HG03460 (cell line): ENCODE measurements around the gene FHL3.

Experiments
- ATAC-seq: cut with Tn5 transposase; IDR thresholded peaks from one replicate; pipeline ENCODE4 v1.9.1; 2021; ENCODE audit not compliant: unreplicated experiment

FHL3 gene, protein sequence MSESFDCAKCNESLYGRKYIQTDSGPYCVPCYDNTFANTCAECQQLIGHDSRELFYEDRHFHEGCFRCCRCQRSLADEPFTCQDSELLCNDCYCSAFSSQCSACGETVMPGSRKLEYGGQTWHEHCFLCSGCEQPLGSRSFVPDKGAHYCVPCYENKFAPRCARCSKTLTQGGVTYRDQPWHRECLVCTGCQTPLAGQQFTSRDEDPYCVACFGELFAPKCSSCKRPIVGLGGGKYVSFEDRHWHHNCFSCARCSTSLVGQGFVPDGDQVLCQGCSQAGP

DNA sequence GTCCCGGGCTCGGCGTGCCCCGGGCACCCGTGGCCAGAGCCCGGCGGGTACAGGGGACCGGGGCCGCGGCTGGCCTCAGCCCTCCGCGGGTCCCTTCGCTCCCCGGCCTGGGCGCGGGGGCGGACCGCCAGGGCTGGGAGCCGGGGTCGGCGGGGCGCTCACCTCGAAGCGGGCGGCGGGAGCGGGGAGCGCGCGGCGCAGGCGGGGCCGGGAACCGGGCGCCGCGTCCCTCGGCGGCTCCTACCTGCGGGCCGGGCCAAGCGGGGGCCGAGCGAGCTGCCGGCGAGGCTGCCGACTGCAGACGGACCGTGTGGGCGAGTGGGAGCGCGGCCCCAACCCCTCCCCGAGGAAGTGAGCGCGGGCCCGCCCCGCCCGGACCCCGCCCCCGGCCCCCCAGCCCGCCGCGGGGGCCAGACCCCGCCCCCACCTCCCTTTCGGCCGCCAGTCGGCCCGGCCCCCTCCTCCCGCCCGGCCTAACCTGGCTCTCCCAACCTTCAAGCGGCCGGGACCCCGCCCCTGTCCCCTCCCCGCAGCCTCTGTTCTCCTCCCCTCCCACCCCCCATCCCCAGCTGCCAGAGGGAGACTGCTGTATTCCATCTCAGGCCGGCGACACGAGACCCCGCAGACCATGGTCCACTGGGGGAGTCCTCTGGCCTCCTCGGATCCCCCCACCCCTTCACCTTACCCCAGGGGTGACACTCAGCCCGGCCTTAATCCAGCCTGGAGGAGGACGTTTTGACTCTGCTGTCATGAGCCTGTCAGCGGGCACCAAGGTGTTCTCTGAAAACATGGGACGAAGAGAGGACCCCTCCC lies at the start of gene FHL3:
Gene FHL3, minus strand, starts transcription at position 320 of the 813 bp plus-strand sequence. CDS start 6,102 bp downstream, outside the sequence.
- ATAC-seq, result no peak

DNA sequence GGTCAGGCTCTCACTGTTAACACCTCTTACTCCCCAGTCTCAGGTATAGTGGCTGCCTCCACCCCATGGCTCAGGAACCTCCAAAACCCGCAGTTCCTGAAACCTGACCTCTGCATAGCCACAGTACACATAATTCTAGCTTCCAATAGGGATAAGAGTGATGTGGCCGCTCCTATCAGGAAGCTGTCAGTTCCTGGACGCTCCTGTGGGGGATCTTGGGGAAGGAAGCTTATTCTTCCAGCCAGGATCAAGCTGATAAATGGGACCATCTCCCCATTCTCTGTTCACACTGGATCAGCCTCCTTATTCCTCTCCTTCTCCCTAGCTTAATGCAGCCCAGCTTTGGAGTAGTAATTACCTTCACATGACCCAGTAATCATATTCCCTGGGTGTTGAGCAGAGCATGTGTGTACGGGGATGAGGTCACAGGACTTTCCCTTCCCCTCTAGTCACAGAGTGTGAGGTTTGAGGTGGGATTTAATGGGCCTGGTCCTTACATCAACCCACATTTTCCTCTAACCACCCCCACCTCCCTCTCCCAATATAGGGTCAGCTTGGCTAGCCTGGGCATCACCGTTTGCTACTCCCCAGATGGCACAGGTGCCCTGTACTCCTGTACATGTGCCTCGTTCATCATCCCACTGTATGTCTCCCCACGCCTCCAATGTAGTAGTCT lies 48.2 kb upstream of the FHL3 start:
- no peak for ATAC-seq

DNA sequence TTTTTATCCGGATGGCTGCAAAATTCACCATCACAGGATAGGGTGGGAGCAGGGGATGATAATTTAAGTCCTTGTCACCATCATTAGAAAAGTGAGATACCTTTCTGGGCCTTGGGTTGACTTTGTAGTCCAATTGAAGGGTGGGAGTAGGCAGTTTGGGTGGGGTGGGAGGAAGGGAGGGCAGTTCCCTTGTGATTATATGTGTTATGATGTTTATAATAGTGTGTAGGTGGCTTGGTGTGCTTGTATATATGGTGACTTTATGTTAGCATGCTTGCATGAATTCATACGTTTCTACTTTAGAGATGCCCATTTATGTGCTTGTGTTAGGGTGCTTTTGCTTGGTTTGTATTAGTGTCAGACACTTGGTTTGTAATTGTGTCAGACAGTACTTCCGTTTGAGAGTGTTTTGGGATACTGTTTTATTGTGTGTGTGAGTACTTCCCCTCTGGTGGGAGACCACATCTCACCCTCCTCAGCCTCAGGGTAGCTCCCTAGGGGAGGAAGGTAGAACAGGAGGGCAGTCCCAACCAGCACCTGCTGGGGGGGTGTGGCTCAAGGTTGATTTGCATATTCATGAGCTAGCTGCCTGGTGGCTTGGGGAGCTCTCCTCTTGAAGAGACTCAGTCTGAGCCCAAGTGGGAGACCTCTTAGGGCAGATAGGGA lies 47.6 kb upstream of the FHL3 start:
- ATAC-seq, result peak; percentile 69

DNA sequence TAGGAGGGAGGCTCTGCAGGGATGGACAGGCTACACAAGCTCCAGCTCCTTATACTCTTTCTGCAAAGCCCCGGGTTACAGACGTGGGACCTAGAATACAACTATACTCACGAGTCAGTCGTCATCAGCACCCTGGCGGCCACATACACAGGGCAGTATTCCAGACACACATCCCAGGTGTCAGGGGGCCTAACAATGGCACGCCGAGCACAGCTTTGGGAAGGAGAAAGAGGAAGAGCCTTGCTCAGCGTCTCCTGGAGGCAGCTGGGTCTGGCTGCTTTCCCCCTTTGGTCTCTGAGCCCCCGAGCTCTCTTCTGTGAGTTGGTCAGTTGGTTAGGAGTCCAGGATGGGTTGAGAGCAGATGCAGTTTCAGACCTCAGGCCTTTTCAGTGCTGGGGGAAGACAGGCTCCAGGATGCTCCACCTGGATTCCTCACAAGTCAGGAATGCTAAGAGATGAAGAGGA lies 45.8 kb upstream of the FHL3 start:
- ATAC-seq, result no peak

DNA sequence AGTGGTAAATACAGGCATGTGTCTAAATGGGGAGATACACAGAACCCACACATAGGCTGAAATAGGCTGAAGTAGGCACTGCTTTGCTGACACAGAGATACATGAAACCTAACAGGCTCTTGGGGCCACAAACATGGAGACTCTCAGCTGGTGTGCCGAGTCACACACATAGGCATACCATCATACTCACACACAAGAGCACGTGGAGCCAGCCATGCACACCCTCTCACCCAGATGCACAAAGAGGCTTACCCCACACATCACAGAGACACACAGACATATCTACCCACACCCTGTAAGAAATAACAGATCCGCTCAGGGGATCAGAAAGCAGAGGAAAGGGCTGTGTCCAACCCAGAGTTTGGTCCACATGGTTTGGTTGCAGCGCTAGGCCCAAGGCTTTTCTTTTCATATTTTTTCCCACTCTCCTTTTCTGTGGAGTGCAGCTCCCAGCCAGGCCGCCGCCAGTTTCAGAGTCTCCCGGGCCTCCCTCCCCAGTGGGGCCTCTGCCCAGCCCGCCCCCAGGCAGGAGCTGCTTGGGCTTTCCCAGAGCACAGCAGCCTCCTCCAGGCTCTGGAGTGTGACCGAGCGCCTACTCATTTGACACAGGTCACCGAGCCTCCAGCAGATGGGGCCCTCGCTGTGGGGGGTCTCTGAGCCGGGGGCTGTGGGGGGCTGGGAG lies 45.2 kb upstream of the FHL3 start:
- ATAC-seq, result no peak

DNA sequence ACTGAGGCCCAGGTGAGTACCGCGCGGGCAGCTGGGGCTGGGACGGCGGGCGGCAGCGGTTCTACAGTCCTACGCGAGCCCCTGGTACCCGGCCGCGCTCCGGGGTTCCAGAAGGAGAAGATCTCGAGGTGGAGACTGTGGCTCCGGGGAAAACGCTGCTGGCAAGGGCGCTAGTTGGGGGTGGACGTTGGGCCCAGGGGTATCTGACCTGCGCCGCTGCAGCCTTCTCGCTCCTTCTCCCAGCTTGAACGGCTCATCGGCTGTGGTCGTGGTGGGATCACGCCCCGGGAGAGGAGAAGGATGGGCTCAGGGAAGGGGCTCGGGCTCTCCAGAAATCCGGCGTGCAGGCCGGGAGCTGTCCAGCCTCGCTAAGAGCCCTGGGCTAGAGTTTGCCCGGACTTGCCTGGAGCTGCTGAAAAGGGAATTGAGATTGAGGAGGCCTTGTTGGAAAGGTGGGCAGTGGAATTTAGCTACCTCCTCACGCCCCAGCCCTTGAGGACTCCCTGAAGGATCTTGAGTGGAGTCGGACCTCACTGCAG lies 42.4 kb upstream of the FHL3 start:
- ATAC-seq, result no peak

DNA sequence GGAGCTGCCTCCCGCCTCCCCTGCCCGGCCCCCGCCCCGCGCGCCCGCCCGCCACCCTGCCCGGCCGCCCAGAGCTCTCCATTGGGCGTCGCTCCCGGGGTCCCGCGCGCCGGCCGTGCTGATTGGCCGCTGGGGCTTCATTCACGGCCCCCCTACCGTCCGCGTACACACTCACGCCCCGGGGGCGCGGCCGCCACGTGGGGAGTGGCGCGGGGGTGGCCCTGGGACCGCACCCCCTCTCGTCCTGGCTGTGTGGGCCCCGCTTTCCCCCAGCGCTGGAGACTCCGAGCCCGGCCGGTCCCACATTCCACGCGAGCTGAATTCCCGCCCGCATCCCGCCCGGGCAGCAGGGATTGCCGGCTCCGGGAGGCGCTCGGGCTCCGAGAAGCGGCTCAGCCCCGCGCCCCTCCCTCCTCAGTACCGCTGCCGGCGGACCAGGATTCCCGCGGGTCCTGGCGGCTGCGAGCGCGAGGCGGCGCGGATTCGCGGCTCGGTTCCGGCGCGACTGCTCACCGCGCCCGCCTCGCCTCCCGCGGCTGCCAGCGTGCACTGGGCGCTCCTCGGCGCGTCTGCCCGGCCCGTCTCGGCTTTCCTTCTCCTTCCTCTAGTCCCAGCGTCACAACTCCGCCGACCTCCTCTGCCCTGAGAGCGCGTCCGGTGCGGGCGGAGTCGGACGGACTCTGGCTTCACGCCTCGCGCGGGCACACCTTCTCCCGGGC lies 41.7 kb upstream of the FHL3 start:
- ATAC-seq, result peak; percentile 65

DNA sequence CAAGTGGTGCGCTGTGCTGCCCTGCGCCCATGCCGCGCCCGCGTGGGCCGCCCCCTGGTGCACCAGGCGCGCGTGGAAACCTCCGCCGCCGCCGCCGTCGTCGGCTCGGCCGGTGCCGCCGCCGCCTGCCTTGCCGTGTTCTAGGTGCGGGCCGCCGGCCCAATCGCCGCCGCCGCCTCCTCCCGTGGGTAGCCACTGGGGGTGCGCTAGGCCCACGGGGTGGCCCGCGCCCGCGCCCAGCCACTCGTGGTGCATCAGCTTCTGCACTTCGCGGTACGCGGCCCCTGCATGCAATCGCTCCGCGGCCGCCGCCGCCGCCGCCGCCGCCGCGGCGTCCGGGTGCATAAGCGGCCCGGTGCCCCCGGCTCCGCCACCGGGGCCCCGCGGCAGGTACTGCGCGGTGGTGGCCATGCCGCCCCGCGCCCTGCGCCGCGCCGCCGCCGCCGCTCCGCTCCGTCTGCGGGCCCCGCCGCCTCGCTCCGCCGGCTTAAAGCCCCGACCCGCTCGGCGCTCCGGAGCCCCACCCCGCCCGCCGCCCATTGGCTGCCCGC lies 41.1 kb upstream of the FHL3 start, which contains the start of gene POU3F1:
Gene POU3F1, minus strand, starts transcription at position 461 of the 551 bp plus-strand sequence. Its CDS starts 50 bp downstream, at position 411.
- peak; percentile 16 for ATAC-seq

DNA sequence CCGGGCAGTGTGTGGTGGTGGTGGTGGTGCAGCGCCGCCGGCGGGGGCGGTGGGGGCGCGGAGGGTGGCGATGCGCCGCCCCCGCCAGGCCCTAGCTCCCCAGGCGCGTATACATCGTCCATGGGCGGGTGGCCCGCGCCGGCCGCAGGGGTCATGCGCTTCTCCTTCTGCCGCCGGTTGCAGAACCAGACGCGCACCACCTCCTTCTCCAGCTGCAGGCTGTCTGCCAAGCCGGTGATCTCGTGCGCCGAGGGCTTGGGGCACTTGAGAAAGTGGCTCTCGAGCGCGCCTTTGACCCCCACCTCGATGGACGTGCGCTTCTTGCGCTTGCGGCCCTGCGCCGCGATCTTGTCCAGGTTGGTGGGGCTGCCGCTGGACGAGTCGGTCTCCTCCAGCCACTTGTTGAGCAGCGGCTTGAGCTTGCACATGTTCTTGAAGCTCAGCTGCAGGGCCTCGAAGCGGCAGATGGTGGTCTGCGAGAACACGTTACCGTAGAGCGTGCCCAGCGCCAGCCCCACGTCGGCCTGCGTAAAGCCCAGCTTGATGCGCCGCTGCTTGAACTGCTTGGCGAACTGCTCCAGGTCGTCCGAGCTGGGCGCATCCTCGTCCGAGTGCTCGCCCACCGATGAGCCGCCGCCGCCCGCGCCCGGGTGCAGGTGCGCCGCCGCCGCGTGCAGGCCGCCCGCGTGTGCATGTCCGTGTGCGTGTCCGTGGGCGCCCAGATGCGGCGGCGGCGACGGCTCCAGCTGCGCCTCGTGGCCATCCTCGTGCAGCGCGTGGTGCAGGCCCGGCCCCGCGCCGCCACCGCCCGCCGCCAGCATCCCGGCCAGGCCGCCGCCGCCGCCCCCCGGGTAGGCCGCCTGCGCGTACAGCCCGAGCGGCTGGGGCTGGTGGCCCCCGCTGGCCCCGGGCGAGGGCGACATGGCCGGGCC lies 40.4 kb upstream of the FHL3 start:
- no peak for ATAC-seq

DNA sequence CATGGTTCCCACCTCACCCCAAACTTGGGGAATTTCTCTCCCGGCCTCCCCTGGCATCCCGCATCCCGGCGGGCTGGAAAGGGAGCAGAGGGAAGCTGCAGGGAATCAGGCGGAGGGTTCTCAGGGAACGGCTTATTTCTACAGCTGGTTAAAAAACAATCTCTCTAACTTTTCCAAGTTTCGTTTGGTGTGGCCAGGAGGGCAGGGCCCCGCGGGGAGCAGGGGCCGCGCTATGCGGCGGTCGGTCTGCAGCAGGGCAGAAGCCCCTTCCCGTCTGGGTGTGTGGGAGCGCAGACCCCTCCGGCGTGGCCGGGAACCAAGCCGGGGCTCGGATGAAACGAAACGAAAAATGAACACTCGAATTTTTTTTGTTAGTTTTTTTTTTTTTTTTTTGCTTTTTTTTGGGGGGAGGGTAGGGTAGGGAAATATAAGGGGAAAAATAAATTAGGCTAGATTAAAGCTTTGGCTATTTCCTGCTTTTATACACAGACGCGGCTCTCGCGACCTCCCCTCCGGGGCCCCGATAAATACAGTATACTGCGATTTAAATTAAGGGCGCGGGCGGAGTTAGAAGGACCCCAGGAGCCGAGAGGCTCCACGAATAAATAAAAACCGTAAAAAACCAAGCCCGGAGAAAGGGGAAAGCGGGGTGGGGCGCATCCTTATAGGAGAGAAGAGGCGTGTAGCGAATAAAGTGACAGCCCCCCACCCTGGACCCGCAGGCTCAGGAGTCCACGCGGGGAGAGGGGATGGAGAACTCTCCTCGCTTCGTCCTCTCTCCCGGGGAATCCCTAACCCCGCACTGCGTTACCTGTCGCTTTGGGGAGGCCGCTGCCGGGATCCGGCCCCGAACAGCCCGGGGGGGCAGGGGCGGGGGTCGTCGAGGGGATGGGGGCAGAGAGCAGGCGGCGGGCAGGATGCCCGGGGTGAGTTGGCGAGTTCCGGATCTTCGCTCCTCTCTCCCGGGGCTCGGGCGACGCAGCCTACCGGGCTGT lies 39.2 kb upstream of the FHL3 start:
- no peak for ATAC-seq

DNA sequence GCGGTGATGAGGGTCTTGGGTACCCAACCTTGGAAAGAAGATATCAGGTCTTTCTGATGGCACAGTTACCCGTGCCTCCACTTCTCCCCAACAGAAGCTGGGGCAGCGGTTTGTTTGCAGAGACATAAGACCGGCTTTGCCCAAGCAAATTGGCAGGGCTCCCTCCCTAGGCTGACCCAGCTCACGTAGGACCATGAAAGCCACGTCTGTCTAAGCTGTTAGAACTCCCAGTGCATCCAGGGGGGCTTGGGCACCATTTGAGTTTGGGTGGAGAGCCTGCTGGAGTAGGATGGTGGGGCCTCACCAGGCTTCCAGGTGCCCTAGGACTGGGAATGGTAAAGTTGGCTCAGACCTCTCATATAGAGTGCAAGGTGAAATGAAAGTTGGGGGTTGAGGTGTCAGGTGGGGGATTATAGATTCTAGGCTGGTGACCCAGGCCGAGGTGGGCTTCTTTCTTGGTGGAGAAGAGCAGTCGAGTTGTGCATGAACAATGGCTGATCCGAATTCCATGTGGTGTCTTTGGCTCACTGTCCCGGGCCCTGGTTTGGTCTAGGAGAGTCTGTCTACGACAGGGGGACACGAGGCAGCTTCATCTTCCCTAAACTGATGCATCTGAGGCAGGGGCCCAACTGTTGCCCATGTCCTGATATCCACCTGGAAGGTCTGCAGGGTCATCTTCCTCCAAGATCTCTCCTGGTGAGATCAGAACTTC lies 37.9 kb upstream of the FHL3 start:
- ATAC-seq, result no peak

DNA sequence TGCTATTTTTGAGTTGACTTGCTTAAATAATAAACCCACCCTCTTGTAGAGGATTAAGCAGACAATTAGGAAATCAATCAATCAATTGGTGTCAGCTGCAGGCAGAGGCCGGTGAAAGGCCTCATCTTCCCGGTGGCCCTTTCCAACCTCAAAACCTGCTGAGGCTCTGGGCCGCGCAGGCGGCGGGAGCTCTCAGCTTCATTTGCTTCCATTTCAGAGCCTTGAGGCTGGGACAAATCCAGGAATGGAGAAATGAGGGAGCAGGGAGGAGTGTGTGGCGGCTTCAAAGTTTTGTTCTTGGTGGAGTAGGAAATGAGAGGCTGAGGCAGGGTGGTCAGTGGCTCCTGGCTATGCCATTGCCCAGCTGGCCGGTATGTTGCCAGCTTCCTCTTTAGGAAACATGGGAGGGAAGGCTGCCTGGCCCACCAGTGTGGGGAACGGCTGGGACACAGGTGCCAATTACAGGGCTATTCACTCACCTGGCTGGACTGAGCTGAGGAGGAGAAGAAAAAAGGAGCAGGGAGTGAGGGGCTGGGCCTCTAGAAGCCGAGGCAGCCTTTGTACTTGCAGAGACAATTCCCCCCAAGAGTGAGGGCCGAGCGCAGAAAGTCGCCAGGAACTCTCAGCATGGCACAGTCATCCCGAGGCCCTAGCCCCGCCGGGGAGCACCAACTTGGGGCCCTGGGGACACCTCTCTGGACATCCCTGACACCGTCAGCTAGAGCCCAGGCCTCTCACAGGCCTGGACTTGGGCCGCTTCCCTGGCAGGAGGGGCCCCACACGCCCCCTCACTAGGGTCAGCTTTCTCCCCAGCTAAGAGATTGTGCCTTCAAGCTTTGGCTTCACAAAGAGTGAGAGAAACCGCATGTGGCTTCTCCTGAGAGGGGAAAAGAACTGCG lies 36.9 kb upstream of the FHL3 start:
- ATAC-seq, result no peak

DNA sequence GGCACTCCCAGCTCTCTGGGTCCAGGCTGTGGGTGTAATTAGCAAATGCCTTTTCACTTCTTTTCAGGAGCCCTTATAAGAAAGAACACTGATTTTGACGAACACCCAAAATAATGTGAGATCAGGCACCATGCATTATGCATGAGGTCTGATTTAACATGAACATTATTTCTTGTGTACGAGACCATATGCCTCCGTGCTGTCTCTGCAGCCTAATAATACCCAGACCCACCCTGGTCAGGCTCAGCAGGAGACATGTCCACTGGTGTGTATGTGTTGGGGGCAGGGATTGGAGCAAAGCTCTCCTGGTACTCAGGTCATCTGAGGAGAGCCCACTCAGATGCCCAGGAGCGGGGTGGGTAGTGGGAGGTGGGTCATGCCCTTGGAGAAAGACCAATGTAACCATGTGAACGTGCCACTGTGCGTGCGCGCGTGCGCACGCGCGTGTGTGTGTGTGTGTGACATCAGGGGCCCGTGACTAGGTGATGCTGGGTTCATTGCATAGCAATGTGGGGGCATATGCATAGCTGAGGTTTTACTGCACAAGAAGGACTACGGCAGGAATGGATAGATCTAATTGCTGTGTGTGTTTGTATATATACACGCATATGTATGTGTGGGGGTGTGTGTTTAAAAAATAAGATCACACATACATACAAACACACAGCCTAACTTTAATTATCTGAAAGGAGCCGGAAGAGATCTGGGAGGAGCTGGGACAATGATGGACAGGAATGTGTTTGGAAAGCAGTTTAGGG lies 34.2 kb upstream of the FHL3 start:
- ATAC-seq, result no peak

DNA sequence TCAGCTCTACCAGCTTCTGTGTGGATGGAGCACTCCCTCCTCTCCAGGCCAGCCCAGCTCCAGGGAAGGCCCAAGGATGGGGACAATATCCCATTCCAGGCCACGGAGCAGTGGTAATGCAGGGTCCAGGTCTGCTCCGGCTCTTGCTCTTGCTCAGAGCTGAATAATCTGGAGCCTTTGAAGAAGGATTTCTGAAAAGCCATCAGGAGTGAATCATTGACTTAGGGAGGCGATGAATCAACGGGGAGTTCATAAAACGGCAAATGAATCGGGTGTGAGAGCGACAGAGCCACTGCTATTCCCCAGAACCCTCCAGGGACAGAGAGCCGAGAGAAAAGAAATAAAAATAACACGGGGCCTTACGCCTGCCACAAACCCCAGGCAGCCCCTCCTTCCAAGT lies 33.5 kb upstream of the FHL3 start:
- no peak for ATAC-seq
